Stimulated activated naive CD4-positive, alpha-beta T cell (primary cell): ENCODE measurements around the gene KRT31.
"Not testable (repeated sequence)": the region's sequence is repeated elsewhere in the genome, so short reads cannot be mapped to it uniquely, and the experiment has no call there.

Source experiments
- DNase-seq, 6 experiments: peaks; one replicate each; lab custom pipeline; 2025; lab: John Stamatoyannopoulos, UW

KRT31 gene

GRCh38 chr17:41417576-41418015, 20.2 kb upstream of the KRT31 start:
- no peak for DNase-seq

- no peak for DNase-seq
Observed at GRCh38 chr17:41417127-41417526, 19.7 kb upstream of the KRT31 start.

GRCh38 chr17:41416479-41416878, 19.1 kb upstream of the KRT31 start:
- no peak for DNase-seq

GRCh38 chr17:41415833-41416335, 18.5 kb upstream of the KRT31 start:
- DNase-seq: no peak

GRCh38 chr17:41415411-41415810, 18.0 kb upstream of the KRT31 start:
- DNase-seq: no peak

GRCh38 chr17:41413982-41414381, 16.6 kb upstream of the KRT31 start:
- DNase-seq: no peak

GRCh38 chr17:41413353-41413957, 16.0 kb upstream of the KRT31 start:
- DNase-seq: no peak

- DNase-seq: no peak
Observed at GRCh38 chr17:41411072-41411840, 13.8 kb upstream of the KRT31 start.

GRCh38 chr17:41407226-41407625, 9.8 kb upstream of the KRT31 start:
- no peak for DNase-seq

GRCh38 chr17:41406205-41406604, 8.8 kb upstream of the KRT31 start:
- no peak for DNase-seq

- DNase-seq: no peak
Observed at GRCh38 chr17:41404024-41404671, 6.7 kb upstream of the KRT31 start.

GRCh38 chr17:41403404-41404023, 6.1 kb upstream of the KRT31 start:
- no peak for DNase-seq

GRCh38 chr17:41402161-41402560, 4.8 kb upstream of the KRT31 start:
- DNase-seq: no peak

GRCh38 chr17:41396340-41396739, 1.1 kb downstream of the KRT31 start:
- DNase-seq: no peak

- DNase-seq: no peak
Observed at GRCh38 chr17:41395611-41396010, 1.8 kb downstream of the KRT31 start.

- not testable (repeated sequence) for DNase-seq
Observed at GRCh38 chr17:41395044-41395443, 2.4 kb downstream of the KRT31 start.

- no peak for DNase-seq
Observed at GRCh38 chr17:41394254-41394996, 3.0 kb downstream of the KRT31 start.

- no peak for DNase-seq
Observed at GRCh38 chr17:41393826-41394225, 3.6 kb downstream of the KRT31 start.

- DNase-seq: no peak
Observed at GRCh38 chr17:41393294-41393693, 4.1 kb downstream of the KRT31 start.

- DNase-seq: no peak
Observed at GRCh38 chr17:41392278-41392677, 5.1 kb downstream of the KRT31 start.

- DNase-seq: no peak
Observed at GRCh38 chr17:41391535-41391934, 5.9 kb downstream of the KRT31 start.

GRCh38 chr17:41390411-41390938, 6.9 kb downstream of the KRT31 start:
- no peak for DNase-seq
